ENCODE measurements around the gene RFC1.

Gene RFC1

GRCh38 chr4:39348371-39349315 lies 17.5 kb downstream of the RFC1 start:
- H3K27ac ChIP-seq (replicated peaks) = no peak overlapping the region
- TF ChIP-seq POLR2AphosphoS5 (IDR thresholded peaks at IDR 0.05; ENCODE audit: low read depth) (no peak), SPI1 (IDR thresholded peaks at IDR 0.05; ENCODE audit: borderline replicate concordance, low read depth) (no peak), CTCF (IDR thresholded peaks at IDR 0.05; ENCODE audit: insufficient read depth, low read length) (no peak), GABPA (IDR thresholded peaks at IDR 0.05; ENCODE audit: low read depth) (no peak)

DNA sequence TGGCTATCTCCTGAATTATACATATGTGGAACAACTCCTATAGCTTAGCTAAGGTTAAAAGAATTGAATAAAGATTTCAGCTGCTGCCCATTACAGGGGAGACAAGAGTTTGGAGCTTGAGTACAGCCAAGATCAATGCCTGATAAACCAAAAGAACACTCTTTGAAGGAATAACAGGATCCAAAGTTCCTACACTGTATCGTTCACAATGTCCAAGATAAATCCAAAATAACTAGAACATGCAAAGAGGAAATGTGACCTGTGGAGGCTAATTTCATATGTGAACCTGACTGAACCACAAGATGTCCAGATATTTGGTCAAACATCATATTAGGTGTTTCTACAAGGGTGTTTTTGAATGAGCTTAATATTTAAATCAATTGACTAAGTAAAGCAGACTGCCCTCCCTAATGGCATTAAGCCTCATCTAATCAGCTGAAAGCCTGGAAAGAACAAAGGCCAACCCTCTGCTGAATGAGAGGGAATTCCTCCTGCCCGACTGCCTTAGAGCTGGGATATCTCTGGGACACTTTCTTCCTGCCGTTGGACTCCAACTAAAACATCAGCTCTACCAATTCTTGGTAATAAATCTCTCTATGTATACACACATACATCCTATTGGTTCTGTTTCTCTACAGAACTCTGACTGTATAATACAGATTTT lies 19.2 kb downstream of the RFC1 start:
- H3K4me3 ChIP-seq (replicated peaks; ENCODE audit: insufficient read depth, low read length) = no peak overlapping the region
- DNase-seq (ENCODE audit: low read depth in 1 of 2, low spot score in 1 of 2) = no peak
- no peaks in the 10 kb centered on the region for H3K27me3 ChIP-seq (ENCODE audit: insufficient read depth, poor library complexity, severe bottlenecking)
- TF ChIP-seq CTCF (IDR thresholded peaks at IDR 0.05; ENCODE audit: insufficient read depth, low read length) = no peak
- TF ChIP-seq SPI1 (IDR thresholded peaks at IDR 0.05; ENCODE audit: borderline replicate concordance, low read depth) = no peak
- no peak for TF ChIP-seq REST (IDR thresholded peaks at IDR 0.05; ENCODE audit: insufficient replicate concordance, low read depth)
- no peak for TF ChIP-seq POLR2AphosphoS5 (IDR thresholded peaks at IDR 0.05; ENCODE audit: low read depth)
- TF ChIP-seq GABPA (IDR thresholded peaks at IDR 0.05; ENCODE audit: low read depth) = no peak
- no peak overlapping the region for H3K27ac ChIP-seq (replicated peaks)

More at GRCh38 chr4:39348371-39349315, 17.5 kb downstream of the RFC1 start:
- Histone ChIP-seq H3K27me3 (ENCODE audit: insufficient read depth, poor library complexity, severe bottlenecking) (no peaks in the 10 kb centered on the region), H3K4me3 (replicated peaks; ENCODE audit: insufficient read depth, low read length) (no peak overlapping the region)
- no peak for DNase-seq (ENCODE audit: low read depth in 1 of 2, low spot score in 1 of 2)

- no peak for TF ChIP-seq GABPA (IDR thresholded peaks at IDR 0.05; ENCODE audit: low read depth)
- TF ChIP-seq REST (IDR thresholded peaks at IDR 0.05; ENCODE audit: insufficient replicate concordance, low read depth) = no peak
- TF ChIP-seq POLR2AphosphoS5 (IDR thresholded peaks at IDR 0.05; ENCODE audit: low read depth) = no peak
- no peak for TF ChIP-seq CTCF (IDR thresholded peaks at IDR 0.05; ENCODE audit: insufficient read depth, low read length)
- TF ChIP-seq SPI1 (IDR thresholded peaks at IDR 0.05; ENCODE audit: borderline replicate concordance, low read depth) = no peak
- no peak for DNase-seq (ENCODE audit: low read depth in 1 of 2, low spot score in 1 of 2)
- Histone ChIP-seq H3K4me3 (replicated peaks; ENCODE audit: insufficient read depth, low read length) (no peak overlapping the region), H3K27ac (replicated peaks) (no peak overlapping the region), H3K27me3 (ENCODE audit: insufficient read depth, poor library complexity, severe bottlenecking) (no peaks in the 10 kb centered on the region)
Measured at GRCh38 chr4:39342731-39343130, 23.4 kb downstream of the RFC1 start.

Measured in HL-60 (cell line).